Measurements from ENCODE around the gene ITGAL.
A peak's percentile ranks its signal among the peaks of the same experiment; 100 is the strongest.
"Not testable (repeated sequence)": the region's sequence is repeated elsewhere in the genome, so short reads cannot be mapped to it uniquely, and the experiment has no call there.

The ITGAL gene

GRCh38 chr16:30472328-30472942, at the start of gene ITGAL:
ITGAL (plus strand) TSS chr16:30472742; CDS start chr16:30472838, 96 bp downstream.
- DNase-seq, result no peak

- DNase-seq, result no peak
Observed at GRCh38 chr16:30428055-30428454, 44.5 kb upstream of the ITGAL start.

- no peak for DNase-seq
Observed at GRCh38 chr16:30429418-30429677, 43.2 kb upstream of the ITGAL start.

- peak; percentile 98 for DNase-seq
Observed at GRCh38 chr16:30429678-30430427, 42.7 kb upstream of the ITGAL start, which contains the start of gene DCTPP1. DCTPP1 (minus strand) TSS chr16:30430030; CDS start chr16:30429980, 50 bp downstream.

GRCh38 chr16:30430428-30430970, 42.0 kb upstream of the ITGAL start:
- DNase-seq, result no peak

- no peak for DNase-seq
Observed at GRCh38 chr16:30434852-30435251, 37.7 kb upstream of the ITGAL start.

- DNase-seq, result peak; percentile 1
Observed at GRCh38 chr16:30437511-30438046, 35.0 kb upstream of the ITGAL start.

GRCh38 chr16:30438835-30439234, 33.7 kb upstream of the ITGAL start:
- no peak for DNase-seq

- DNase-seq, result no peak
Observed at GRCh38 chr16:30439720-30440348, 32.7 kb upstream of the ITGAL start.

- no peak for DNase-seq
Observed at GRCh38 chr16:30443631-30444030, 28.9 kb upstream of the ITGAL start.

GRCh38 chr16:30444231-30445148, 28.1 kb upstream of the ITGAL start:
- DNase-seq, result no peak

GRCh38 chr16:30445149-30445407, 27.5 kb upstream of the ITGAL start:
- DNase-seq, result no peak

- DNase-seq, result peak; percentile 91
Observed at GRCh38 chr16:30445408-30446202, 26.9 kb upstream of the ITGAL start, which contains the start of gene SEPHS2. SEPHS2 (minus strand) TSS chr16:30445874; CDS start chr16:30445727, 147 bp downstream.

- no peak for DNase-seq
Observed at GRCh38 chr16:30446203-30446595, 26.3 kb upstream of the ITGAL start.

GRCh38 chr16:30447512-30448226, 24.9 kb upstream of the ITGAL start:
- DNase-seq, result no peak

GRCh38 chr16:30449116-30449435, 23.5 kb upstream of the ITGAL start:
- DNase-seq, result no peak

GRCh38 chr16:30452709-30453580, 19.6 kb upstream of the ITGAL start:
- DNase-seq, result not testable (repeated sequence)

GRCh38 chr16:30456302-30456701, 16.2 kb upstream of the ITGAL start:
- no peak for DNase-seq

- no peak for DNase-seq
Observed at GRCh38 chr16:30457256-30457655, 15.3 kb upstream of the ITGAL start.
